ENCODE results near the gene ELP4.

DNA sequence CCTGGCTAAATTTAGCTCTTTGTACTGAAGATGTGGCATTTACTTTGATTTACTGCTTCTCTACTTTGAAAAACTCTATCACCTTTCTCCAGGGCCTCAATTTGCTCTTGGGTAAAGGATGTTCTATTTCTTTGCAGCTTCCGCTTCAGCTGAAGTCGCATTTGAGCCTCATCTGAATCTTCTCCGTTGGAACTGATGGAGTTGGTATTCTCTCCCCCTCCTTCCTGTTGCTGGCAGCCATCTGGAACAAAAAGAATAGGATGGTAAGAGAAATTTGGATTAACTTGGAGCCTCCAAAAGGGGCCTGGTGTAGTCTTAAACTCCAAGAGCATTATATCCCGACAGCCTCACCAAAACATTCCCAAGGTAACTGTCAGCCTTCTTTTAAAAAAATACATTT is 285.0 kb downstream of the ELP4 start:
- TF ChIP-seq, protein P1, sequence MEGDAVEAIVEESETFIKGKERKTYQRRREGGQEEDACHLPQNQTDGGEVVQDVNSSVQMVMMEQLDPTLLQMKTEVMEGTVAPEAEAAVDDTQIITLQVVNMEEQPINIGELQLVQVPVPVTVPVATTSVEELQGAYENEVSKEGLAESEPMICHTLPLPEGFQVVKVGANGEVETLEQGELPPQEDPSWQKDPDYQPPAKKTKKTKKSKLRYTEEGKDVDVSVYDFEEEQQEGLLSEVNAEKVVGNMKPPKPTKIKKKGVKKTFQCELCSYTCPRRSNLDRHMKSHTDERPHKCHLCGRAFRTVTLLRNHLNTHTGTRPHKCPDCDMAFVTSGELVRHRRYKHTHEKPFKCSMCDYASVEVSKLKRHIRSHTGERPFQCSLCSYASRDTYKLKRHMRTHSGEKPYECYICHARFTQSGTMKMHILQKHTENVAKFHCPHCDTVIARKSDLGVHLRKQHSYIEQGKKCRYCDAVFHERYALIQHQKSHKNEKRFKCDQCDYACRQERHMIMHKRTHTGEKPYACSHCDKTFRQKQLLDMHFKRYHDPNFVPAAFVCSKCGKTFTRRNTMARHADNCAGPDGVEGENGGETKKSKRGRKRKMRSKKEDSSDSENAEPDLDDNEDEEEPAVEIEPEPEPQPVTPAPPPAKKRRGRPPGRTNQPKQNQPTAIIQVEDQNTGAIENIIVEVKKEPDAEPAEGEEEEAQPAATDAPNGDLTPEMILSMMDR (conservative IDR thresholded peaks at IDR 0.05), result no peak
- no peak for TF ChIP-seq ZFX (IDR thresholded peaks at IDR 0.05)
